Measurements from ENCODE around the gene VPS35L.
"Not testable (repeated sequence)": the region's sequence is repeated elsewhere in the genome, so short reads cannot be mapped to it uniquely, and the experiment has no call there.

The VPS35L gene

GRCh38 chr16:19712418-19713058 is 157.0 kb downstream of the VPS35L start:
- no peak for DNase-seq (ENCODE audit: low spot score)

GRCh38 chr16:19713697-19714096 is 158.2 kb downstream of the VPS35L start:
- DNase-seq (ENCODE audit: low spot score) = no peak

- no peak for DNase-seq (ENCODE audit: low spot score)
Observed at GRCh38 chr16:19715566-19715965, 160.1 kb downstream of the VPS35L start.

GRCh38 chr16:19716183-19716582 is 160.7 kb downstream of the VPS35L start:
- DNase-seq (ENCODE audit: low spot score) = no peak

GRCh38 chr16:19716728-19717127 is 161.2 kb downstream of the VPS35L start:
- DNase-seq (ENCODE audit: low spot score) = not testable (repeated sequence)

- no peak for DNase-seq (ENCODE audit: low spot score)
Observed at GRCh38 chr16:19717314-19717713, 161.8 kb downstream of the VPS35L start.

- peak; percentile 94 for DNase-seq (ENCODE audit: low spot score)
Observed at GRCh38 chr16:19717741-19718623, 162.5 kb downstream of the VPS35L start, which contains the start of the genes IQCK and KNOP1. Gene IQCK (plus strand): TSS chr16:19718271. CDS start chr16:19718307, 36 bp downstream. Gene KNOP1 (minus strand): TSS chr16:19718227. CDS start chr16:19715035, 3,192 bp downstream.

- no peak for DNase-seq (ENCODE audit: low spot score)
Observed at GRCh38 chr16:19718624-19718965, 163.1 kb downstream of the VPS35L start.

GRCh38 chr16:19722269-19722952 is 166.9 kb downstream of the VPS35L start:
- DNase-seq (ENCODE audit: low spot score) = no peak

GRCh38 chr16:19722981-19723380 is 167.5 kb downstream of the VPS35L start:
- DNase-seq (ENCODE audit: low spot score) = no peak

- DNase-seq (ENCODE audit: low spot score) = no peak
Observed at GRCh38 chr16:19728636-19728965, 173.1 kb downstream of the VPS35L start.

GRCh38 chr16:19733551-19733950 is 178.0 kb downstream of the VPS35L start:
- DNase-seq (ENCODE audit: low spot score) = no peak

- no peak for DNase-seq (ENCODE audit: low spot score)
Observed at GRCh38 chr16:19735074-19735867, 179.8 kb downstream of the VPS35L start.

- DNase-seq (ENCODE audit: low spot score) = no peak
Observed at GRCh38 chr16:19737306-19738038, 182.0 kb downstream of the VPS35L start.

- DNase-seq (ENCODE audit: low spot score) = no peak
Observed at GRCh38 chr16:19741354-19741753, 185.9 kb downstream of the VPS35L start.

- no peak for DNase-seq (ENCODE audit: low spot score)
Observed at GRCh38 chr16:19743816-19744159, 188.3 kb downstream of the VPS35L start.

- DNase-seq (ENCODE audit: low spot score) = no peak
Observed at GRCh38 chr16:19744670-19745069, 189.2 kb downstream of the VPS35L start.

GRCh38 chr16:19745286-19746010 is 189.9 kb downstream of the VPS35L start:
- DNase-seq (ENCODE audit: low spot score) = no peak

- DNase-seq (ENCODE audit: low spot score) = no peak
Observed at GRCh38 chr16:19746561-19746960, 191.1 kb downstream of the VPS35L start.

- no peak for DNase-seq (ENCODE audit: low spot score)
Observed at GRCh38 chr16:19748389-19749168, 193.1 kb downstream of the VPS35L start.
